Measurements from ENCODE around the gene LRP11. TPM values are rescaled to one million over a fixed set of nuclear protein-coding genes. Genes with fewer than 3 reads are reported as not detected.
"Not testable (repeated sequence)": the region's sequence is repeated elsewhere in the genome, so short reads cannot be mapped to it uniquely, and the experiment has no call there.

The LRP11 gene
- total RNA-seq, 4 donors from 2014 or later: 15.0 to 29.1 (median 24.0) TPM

DNA sequence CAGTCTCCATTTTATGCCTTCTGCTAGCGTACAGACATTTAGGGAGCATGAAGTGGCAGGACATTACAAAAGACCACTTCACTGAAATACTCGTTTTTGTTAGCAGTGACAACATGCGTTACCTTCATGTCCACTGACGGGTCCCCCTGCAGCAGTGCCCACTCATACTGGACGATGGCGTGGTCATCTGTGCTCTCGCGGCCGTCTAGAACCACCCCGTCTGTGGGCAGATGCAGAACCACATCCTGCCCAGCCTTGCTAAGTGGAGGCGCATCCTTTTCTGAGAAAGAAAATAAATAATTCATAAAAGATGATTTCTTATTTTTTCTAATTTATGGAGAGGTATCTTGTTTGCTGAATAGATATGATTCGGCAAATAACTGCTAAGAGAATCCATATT, 11.3 kb downstream of the LRP11 start:
- TF ChIP-seq, protein P1, sequence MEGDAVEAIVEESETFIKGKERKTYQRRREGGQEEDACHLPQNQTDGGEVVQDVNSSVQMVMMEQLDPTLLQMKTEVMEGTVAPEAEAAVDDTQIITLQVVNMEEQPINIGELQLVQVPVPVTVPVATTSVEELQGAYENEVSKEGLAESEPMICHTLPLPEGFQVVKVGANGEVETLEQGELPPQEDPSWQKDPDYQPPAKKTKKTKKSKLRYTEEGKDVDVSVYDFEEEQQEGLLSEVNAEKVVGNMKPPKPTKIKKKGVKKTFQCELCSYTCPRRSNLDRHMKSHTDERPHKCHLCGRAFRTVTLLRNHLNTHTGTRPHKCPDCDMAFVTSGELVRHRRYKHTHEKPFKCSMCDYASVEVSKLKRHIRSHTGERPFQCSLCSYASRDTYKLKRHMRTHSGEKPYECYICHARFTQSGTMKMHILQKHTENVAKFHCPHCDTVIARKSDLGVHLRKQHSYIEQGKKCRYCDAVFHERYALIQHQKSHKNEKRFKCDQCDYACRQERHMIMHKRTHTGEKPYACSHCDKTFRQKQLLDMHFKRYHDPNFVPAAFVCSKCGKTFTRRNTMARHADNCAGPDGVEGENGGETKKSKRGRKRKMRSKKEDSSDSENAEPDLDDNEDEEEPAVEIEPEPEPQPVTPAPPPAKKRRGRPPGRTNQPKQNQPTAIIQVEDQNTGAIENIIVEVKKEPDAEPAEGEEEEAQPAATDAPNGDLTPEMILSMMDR (IDR thresholded peaks at IDR 0.05): no peak
- TF ChIP-seq POLR2AphosphoS5 (IDR thresholded peaks at IDR 0.05): no peak
- no peak for TF ChIP-seq EP300 (IDR thresholded peaks at IDR 0.05)
- no peak for TF ChIP-seq POLR2A (IDR thresholded peaks at IDR 0.05; ENCODE audit: low read depth)
- H3K4me3 ChIP-seq: no peak overlapping the region
- no peaks in the 10 kb centered on the region for H3K27me3 ChIP-seq
- 89% methylated on average over 12 of the region's 12 CpGs for WGBS
- no peak overlapping the region for H3K27ac ChIP-seq (replicated peaks in 1 of 4)
- DNase-seq (ENCODE audit: extremely low spot score): no peak
- intact Hi-C loops (cut with DNase I): no loop called here
- H3K9me3 ChIP-seq: no peaks in the 10 kb centered on the region
- H3K36me3 ChIP-seq: peaks cover 0 to 21% (median 2%) of the 10 kb centered on the region in 4 donors
- peaks cover under 1 to 15% (median 12%) of the 10 kb centered on the region in 4 donors for H3K4me1 ChIP-seq

GRCh38 chr6:149852180-149852579, 12.0 kb downstream of the LRP11 start:
- DNase-seq (ENCODE audit: extremely low spot score): no peak
- no CpG with 5 or more reads among the region's 6 CpGs for WGBS
- Histone ChIP-seq H3K9me3 (no peaks in the 10 kb centered on the region), H3K27ac (replicated peaks in 1 of 4) (no peak overlapping the region), H3K27me3 (no peaks in the 10 kb centered on the region), H3K4me1 (peaks cover 8 to 22% (median 19%) of the 10 kb centered on the region in 4 donors), H3K4me3 (no peak overlapping the region), H3K36me3 (peaks cover 0 to 21% (median 2%) of the 10 kb centered on the region in 4 donors)
- intact Hi-C loops (cut with DNase I): no loop called here
- TF ChIP-seq, protein P1 (IDR thresholded peaks at IDR 0.05): no peak
- TF ChIP-seq POLR2AphosphoS5 (IDR thresholded peaks at IDR 0.05) (no peak), EP300 (IDR thresholded peaks at IDR 0.05) (no peak), POLR2A (IDR thresholded peaks at IDR 0.05; ENCODE audit: low read depth) (no peak)

DNA sequence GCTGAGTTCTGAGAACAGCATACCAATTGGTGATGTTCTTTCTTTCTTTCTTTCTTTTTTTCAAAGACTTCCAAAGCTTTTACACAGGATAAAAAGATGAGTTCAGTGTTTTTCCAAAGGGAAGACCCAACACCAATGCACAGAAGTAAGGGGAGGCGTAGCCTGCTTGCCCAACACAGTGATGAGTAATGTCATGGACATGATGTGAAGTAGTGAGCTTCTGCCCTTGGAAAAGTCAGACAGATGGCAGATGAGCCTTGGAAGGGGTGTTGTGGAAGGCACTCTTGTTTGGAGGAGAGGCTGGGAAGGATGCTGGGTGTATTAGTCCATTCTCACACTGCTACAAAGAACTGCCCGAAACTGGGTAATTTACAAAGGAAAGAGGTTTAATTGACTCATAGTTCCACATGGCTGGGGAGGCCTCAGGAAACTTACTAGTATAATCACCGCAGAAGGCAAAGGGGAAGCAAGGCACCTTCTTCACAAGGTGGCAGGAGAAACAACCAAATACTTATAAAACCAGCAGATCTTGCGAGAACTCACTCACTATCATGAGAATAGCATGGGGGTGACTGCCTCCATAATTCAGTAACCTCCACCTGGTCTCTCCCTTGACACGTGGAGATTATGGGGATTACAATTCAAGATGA, 12.6 kb downstream of the LRP11 start:
- H3K27ac ChIP-seq (replicated peaks in 1 of 4): no peak overlapping the region
- WGBS: 83% methylated on average over 5 of the region's 5 CpGs
- intact Hi-C loops (cut with DNase I): no loop called here
- peaks cover 10 to 28% (median 25%) of the 10 kb centered on the region in 4 donors for H3K4me1 ChIP-seq
- TF ChIP-seq, protein P1 (IDR thresholded peaks at IDR 0.05): no peak
- TF ChIP-seq EP300 (IDR thresholded peaks at IDR 0.05): no peak
- TF ChIP-seq POLR2A (IDR thresholded peaks at IDR 0.05; ENCODE audit: low read depth): no peak
- no peak for TF ChIP-seq POLR2AphosphoS5 (IDR thresholded peaks at IDR 0.05)
- no peak overlapping the region for H3K4me3 ChIP-seq
- H3K36me3 ChIP-seq: peaks cover 0 to 21% (median 2%) of the 10 kb centered on the region in 4 donors
- H3K9me3 ChIP-seq: no peaks in the 10 kb centered on the region
- no peaks in the 10 kb centered on the region for H3K27me3 ChIP-seq
- no peak for DNase-seq (ENCODE audit: extremely low spot score)

DNA sequence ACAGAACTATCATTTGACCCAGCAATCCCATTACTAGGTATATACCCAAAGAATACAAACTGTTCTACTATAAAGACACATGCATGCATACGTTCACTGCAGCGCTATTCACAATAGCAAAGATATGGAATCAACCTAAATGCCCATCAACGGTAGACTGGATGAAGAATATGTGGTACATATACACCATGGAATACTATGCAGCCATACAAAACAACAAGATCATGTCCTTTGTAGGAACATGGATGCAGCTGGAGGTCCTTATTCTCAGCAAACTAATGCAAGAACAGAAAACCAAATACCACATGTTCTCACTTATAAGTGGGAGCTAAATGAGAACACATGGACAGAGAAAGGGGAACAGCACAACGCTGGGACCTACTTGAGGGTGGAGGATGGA, 15.8 kb downstream of the LRP11 start:
- intact Hi-C loops (cut with DNase I): not testable (repeated sequence)
- peaks cover 0 to 21% (median 2%) of the 10 kb centered on the region in 4 donors for H3K36me3 ChIP-seq

DNA sequence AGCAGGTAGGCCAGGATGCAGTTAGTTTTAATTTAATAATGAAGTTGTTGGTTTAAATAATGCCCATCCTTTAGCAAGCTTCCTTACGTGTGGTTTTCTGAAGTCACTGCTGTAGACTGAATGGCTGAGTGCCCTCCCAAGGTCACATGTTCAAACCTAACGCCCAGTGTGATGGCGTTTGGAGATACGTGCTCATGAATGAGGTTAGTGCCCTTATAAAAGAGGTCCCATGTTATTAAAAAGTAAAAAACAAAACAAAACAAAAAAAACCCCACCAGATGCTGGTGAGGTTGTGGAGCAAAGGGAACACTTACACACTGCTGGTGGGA, 16.3 kb downstream of the LRP11 start:
- Histone ChIP-seq H3K9me3 (no peaks in the 10 kb centered on the region), H3K27ac (replicated peaks in 1 of 4) (no peak overlapping the region), H3K36me3 (peaks cover 0 to 21% (median 1%) of the 10 kb centered on the region in 4 donors), H3K4me3 (no peak overlapping the region), H3K27me3 (no peaks in the 10 kb centered on the region), H3K4me1 (peaks cover 10 to 30% (median 22%) of the 10 kb centered on the region in 4 donors)
- WGBS: 93% methylated on average over 4 of the region's 4 CpGs
- no peak for DNase-seq (ENCODE audit: extremely low spot score)
- intact Hi-C loops (cut with DNase I): no loop called here
- TF ChIP-seq EP300 (IDR thresholded peaks at IDR 0.05) (no peak), POLR2AphosphoS5 (IDR thresholded peaks at IDR 0.05) (no peak)

More for the DNA sequence above, 15.8 kb downstream of the LRP11 start:
- not testable (repeated sequence) for H3K27ac ChIP-seq (replicated peaks in 1 of 4); H3K9me3 ChIP-seq; DNase-seq (ENCODE audit: extremely low spot score); H3K27me3 ChIP-seq; H3K4me3 ChIP-seq
- H3K4me1 ChIP-seq: peaks cover 10 to 30% (median 22%) of the 10 kb centered on the region in 4 donors
- 74% methylated on average over 4 of the region's 4 CpGs for WGBS

DNA sequence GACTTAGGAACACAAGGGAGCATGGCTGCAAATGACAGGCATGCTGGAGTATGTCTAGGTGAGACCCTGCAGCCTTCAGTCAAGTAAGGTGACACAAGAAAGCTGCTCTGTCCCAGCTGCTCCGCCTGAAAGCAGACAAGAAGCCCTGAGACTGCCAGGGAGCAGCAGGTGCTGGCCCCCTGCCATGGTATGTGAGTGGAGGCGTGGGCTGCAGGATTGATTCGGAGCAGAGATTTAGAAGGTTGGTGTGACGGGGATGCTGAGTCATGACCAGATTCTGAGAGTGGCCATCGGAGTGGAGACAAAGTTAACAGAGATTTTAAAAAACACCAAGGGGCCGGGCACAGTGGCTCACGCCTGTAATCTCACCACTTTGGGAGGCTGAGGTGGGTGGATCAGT, 17.8 kb downstream of the LRP11 start:
- DNase-seq (ENCODE audit: extremely low spot score): no peak
- Histone ChIP-seq H3K27me3 (no peaks in the 10 kb centered on the region), H3K27ac (replicated peaks in 1 of 4) (no peak overlapping the region), H3K4me3 (no peak overlapping the region), H3K9me3 (no peaks in the 10 kb centered on the region), H3K36me3 (peaks cover 0 to 18% (median 0%) of the 10 kb centered on the region in 4 donors), H3K4me1 (peaks cover 10 to 30% (median 22%) of the 10 kb centered on the region in 4 donors)
- TF ChIP-seq, protein P1 (IDR thresholded peaks at IDR 0.05): no peak
- TF ChIP-seq POLR2AphosphoS5 (IDR thresholded peaks at IDR 0.05): no peak
- TF ChIP-seq EP300 (IDR thresholded peaks at IDR 0.05): no peak
- no peak for TF ChIP-seq POLR2A (IDR thresholded peaks at IDR 0.05; ENCODE audit: low read depth)
- 50% methylated on average over 7 of the region's 7 CpGs for WGBS
- intact Hi-C loops (cut with DNase I): no loop called here
